ENCODE results near the gene SLC22A23.

Gene SLC22A23

GRCh38 chr6:3329393-3330051, 127.3 kb downstream of the SLC22A23 start:
- DNase-seq = no peak

- DNase-seq = no peak
These were observed 128.1 kb downstream of the SLC22A23 start for GRCh38 chr6:3328796-3329195.

GRCh38 chr6:3328145-3328544, 128.7 kb downstream of the SLC22A23 start:
- DNase-seq = no peak

- no peak for DNase-seq
These were observed 129.4 kb downstream of the SLC22A23 start for GRCh38 chr6:3327403-3327802.

- no peak for DNase-seq
These were observed 129.9 kb downstream of the SLC22A23 start for GRCh38 chr6:3326981-3327380.

- no peak for DNase-seq
These were observed 130.5 kb downstream of the SLC22A23 start for GRCh38 chr6:3326184-3326971.

- DNase-seq = no peak
These were observed 131.6 kb downstream of the SLC22A23 start for GRCh38 chr6:3325210-3325609.

GRCh38 chr6:3324262-3324942, 132.4 kb downstream of the SLC22A23 start:
- DNase-seq = peak; percentile 71

GRCh38 chr6:3323696-3324261, 133.1 kb downstream of the SLC22A23 start:
- no peak for DNase-seq

GRCh38 chr6:3323148-3323547, 133.7 kb downstream of the SLC22A23 start:
- no peak for DNase-seq

- no peak for DNase-seq
These were observed 134.4 kb downstream of the SLC22A23 start for GRCh38 chr6:3322366-3322890.

- no peak for DNase-seq
These were observed 135.0 kb downstream of the SLC22A23 start for GRCh38 chr6:3321875-3322274.

GRCh38 chr6:3321042-3321441, 135.8 kb downstream of the SLC22A23 start:
- DNase-seq = no peak

- DNase-seq = no peak
These were observed 136.5 kb downstream of the SLC22A23 start for GRCh38 chr6:3320238-3320811.

- no peak for DNase-seq
These were observed 137.1 kb downstream of the SLC22A23 start for GRCh38 chr6:3319610-3320200.

GRCh38 chr6:3318821-3319540, 137.9 kb downstream of the SLC22A23 start:
- no peak for DNase-seq

- DNase-seq = peak; percentile 74
These were observed 138.6 kb downstream of the SLC22A23 start for GRCh38 chr6:3318226-3318625.

- DNase-seq = no peak
These were observed 139.1 kb downstream of the SLC22A23 start for GRCh38 chr6:3317741-3318211.

- DNase-seq = no peak
These were observed 140.0 kb downstream of the SLC22A23 start for GRCh38 chr6:3316818-3317217.

- no peak for DNase-seq
These were observed 140.5 kb downstream of the SLC22A23 start for GRCh38 chr6:3316331-3316730.

GRCh38 chr6:3315841-3316240, 141.0 kb downstream of the SLC22A23 start:
- no peak for DNase-seq
